Suppressor macrophage (primary cell): ENCODE results near the gene SLC19A1.
A peak's percentile ranks its signal among the peaks of the same experiment; 100 is the strongest.
"Not testable (repeated sequence)": the region's sequence is repeated elsewhere in the genome, so short reads cannot be mapped to it uniquely, and the experiment has no call there.

Source experiments
- DNase-seq, 4 experiments: peaks; one replicate each; pipeline ENCODE4 v3.0.0-alpha.2; 2020 to 2022

The SLC19A1 gene

DNA sequence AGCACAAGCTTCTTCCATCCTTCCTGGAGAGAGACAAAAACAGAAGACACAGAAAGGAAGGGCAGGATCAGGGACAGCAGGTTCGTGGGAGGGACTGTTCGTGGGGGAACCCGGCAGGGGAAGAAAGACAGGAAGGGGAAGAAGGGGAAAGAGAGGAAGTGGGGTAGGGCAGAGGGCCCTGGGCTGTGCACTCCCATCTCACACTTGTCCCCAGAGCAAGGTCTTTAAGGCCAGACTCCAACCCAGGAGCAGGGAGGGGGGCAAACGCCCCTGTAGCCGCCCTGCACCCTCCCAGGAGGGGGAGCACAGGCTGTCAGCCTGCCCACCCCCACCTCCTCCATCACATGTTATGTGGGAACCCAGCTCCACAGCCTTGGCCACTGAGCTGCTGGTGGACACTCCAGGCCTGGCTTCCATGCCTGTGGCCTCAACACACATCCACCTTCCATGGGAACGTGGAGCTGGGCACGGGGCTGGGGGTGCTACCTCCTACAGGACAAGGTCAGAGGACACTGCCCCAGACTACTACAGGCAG lies 9.3 kb downstream of the SLC19A1 start:
- DNase-seq, result peak; percentile 21 to 60 (median 58)

DNA sequence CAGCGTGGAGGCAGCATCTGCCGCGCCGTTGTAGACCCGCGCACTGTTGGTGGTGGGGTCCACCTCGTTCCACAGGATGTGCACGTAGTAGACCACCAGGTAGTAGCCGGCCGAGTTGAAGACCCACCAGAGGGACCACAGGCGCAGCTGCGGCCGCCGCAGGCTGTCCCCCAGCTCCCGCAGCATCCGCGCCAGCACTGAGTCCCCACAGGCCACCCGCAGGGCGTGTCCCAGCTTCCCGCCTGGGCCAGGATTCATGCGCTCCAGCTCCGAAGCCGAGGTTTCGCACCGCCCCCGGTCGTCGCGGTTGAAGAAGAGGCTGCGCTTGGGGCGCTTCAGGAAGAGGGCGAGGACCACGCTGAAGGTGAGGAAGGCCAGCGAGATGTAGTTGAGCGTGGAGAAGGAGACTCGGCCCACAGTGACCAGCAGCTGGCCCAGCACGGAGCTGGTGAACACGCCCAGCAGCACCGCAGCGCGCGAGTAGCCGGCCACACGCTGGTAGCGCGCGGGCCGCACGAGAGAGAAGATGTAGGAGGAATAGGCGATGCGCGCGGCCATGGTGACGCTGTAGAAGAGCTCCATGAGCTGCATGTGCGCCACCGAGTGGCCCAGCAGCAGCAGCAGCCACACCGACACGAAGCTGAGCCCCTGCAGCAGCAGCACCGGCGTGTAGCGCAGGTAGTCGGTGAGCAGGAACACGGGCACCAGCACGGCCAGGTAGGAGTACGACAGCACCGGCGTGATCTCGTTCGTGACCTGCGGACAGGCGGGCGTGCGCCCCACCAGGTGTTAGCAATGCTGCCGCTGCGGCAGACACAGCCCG lies 10.6 kb downstream of the SLC19A1 start:
- no peak for DNase-seq

DNA sequence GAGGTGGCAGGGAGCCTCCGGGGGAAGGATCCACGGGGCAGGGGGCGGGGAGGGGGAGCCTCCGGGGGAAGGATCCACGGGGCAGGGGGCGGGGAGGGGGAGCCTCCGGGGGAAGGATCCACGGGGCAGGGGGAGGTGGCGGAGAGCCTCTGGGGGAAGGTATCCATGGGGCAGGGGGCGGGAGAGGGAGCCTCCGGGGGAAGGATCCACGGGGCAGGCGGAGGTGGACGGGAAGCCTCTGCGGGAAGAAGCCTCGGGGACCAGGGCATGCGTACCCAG lies 11.2 kb downstream of the SLC19A1 start:
- DNase-seq, result not testable (repeated sequence)

- no peak for DNase-seq
Observed at GRCh38 chr21:45530423-45531113, 11.7 kb downstream of the SLC19A1 start.

DNA sequence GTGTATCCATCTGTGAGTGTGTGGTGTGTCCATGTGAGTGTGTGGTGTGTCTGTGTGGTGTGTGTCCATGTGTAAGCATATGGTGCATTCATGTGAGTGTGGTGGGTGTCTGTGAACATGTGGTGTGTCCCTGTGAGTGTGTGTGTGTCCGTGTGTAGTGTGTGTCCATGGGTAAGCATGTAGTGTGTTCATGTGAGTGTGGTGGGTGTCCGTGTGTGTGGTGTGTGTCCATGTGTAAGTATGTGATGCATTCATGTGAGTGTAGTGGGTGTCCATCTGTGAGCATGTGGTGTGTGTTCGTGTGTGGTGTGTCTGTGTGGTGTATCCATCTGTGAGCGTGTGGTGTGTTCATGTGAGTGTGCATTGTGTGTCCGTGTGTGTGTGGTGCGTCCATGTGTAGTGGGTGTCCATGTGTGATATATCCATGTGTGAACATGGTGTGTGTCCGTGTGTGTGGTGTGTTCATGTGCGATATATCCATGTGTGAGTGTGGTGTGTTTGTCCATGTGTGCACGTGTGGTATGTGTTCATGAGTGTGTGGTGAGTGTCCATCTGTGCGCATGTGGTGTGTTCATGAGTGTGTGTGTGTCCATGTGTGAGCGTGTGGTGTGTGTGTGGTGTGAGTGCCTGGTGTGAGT lies 12.3 kb downstream of the SLC19A1 start:
- no peak for DNase-seq

DNA sequence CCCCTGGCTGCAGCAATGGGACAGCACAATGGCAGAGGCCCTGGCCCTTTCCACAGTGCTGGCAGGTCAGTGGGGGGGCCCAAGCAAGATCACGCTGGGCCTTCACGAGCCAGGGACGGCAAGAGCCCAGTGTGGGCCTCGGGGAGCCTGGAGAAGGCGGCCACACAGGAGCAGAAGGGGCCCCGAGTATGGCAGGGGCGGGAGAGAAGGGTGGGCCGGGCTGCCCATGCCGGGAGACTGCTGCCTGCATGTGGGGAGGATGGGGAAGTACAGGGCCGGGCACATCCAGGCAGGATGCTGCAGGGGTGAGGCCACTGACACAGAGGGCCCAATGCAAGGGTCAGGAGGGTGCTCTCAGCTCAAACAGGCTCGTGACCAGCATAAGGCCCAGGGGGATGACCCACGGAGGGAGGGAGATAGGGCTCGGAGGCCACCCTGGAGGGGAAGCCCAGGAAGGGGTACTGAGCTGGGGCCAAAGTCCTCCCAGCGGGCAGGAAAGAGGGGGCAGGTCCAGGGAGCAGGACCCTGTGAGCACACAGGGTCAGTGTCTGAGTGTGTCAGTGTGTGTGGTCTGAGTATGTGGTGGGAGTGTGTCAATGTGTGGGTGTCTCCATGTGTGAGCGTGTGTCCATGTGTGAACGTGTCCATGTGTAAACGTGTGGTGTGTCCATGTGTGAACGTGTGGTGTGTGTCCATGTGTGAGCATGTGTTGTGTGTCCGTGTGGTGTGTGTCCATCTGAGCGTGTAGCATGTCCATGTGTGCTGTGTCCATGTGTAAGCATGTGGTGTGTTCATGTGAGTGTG lies 13.1 kb downstream of the SLC19A1 start:
- peak in 2 of 4 experiments; percentile 61 to 62 for DNase-seq

DNA sequence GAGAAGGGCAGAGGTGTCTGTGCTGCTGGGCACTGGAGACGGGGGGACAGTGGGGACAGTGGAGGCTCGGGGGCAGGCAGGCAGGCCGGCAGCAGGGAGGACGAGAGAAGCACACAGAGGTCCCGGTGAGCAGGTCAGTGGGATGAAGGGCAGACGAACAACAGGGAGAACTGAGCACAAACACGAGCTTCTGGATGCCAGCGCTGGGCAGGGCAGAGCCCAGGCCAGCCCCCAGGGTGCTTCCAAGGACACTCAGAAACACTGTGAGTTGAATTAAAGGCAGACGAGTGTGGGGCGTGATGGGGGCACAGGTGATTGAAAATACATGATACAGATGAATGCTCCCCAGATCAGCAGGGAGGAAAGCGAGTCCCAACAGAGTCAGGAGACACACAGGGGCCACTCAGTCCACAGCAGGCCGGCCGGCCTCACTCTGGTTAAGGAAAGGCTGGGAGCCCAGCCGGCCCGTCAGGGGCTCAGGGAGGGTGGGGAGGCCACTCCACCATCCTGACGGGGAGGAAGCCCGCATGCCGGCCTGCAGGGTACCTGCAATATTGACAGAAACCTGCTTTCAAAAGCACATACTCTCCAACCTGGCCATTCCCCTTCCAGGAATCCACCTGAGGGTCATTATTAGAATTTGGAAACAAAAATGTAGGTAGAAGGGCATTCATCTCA lies 14.1 kb downstream of the SLC19A1 start:
- no peak for DNase-seq

GRCh38 chr21:45527151-45527999 lies 14.9 kb downstream of the SLC19A1 start:
- not testable (repeated sequence) for DNase-seq

GRCh38 chr21:45525910-45526306 lies 16.3 kb downstream of the SLC19A1 start:
- DNase-seq, result no peak

DNA sequence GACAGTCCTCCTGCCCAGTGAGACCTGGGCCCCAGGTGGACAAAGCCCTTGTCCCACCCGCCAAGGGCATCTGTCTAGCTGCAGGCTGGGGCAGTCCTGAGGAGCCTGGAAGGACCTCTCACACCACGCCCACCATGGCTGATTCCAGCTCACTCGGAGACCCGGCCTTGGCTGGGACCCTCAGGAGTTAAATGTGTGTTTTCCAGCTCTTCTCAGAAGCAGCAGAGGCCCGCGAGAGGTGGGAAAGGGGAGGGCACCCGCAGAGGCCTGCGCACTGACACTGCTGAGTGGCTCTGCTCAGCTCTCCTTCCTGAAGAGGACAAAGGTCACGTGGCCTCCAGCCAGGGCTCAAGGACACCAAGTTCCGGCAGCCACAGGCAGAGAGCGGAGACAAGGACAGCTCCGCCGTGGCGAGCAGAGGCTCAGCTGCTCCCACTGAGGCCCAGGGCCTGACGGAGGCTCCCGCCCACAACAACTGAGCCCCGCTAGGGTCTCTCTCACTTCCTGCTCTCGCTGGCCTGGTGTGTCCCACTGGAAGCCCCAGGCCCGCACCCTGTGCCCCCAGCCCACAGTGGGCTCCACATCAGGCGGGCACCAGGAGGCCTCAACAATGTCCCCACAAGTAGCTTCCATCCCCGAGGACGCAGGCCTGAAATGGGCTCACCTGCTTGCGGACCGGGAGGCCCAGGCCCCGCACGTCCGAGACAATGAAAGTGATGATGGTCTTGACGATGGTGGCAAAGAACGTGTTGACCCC lies 16.9 kb downstream of the SLC19A1 start:
- DNase-seq, result no peak

DNA sequence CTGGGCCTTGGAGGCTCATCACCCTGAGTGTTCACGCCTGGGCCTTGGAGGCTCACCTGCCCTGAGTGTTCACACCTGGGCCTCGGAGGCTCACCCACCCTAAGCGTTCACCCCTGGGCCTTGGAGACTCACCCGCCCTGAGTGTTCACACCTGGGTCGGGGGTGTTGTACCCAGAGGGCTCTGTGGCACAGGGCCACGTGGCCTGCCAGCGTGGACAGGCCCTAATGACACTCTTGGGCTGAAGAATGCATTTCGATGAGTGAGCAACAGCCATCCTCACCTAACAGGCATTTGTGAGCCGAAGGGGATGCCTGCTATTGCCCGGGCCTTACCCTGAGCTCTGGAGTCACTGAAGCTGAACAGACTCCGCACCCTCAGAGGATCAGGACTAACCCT lies 17.5 kb downstream of the SLC19A1 start:
- DNase-seq, result no peak

- DNase-seq, result no peak
Observed at GRCh38 chr21:45523411-45524101, 18.7 kb downstream of the SLC19A1 start.

- DNase-seq, result no peak
Observed at GRCh38 chr21:45522986-45523385, 19.3 kb downstream of the SLC19A1 start.

- DNase-seq, result no peak
Observed at GRCh38 chr21:45522381-45522780, 19.9 kb downstream of the SLC19A1 start.

GRCh38 chr21:45521241-45521640 lies 21.0 kb downstream of the SLC19A1 start:
- DNase-seq, result no peak

DNA sequence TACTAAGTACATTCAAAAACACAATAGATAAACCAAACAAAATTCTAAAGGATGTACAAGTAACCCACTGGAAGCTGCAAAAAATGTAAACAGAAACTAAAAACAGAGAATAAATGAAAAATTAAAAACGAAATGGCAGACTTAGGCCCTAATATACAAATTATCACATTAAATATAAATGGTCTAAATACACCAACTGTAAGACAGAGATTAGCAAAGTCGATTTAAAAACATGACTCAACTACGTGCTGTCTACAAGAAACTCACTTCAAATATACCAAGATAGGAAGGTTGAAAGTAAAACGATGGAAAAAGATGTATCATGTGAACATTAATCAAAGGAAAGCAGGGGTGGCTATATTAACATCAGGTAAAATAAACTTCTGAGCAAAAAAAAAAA lies 23.1 kb downstream of the SLC19A1 start:
- no peak for DNase-seq

- peak in 2 of 4 experiments; percentile 35 to 56 for DNase-seq
Observed at GRCh38 chr21:45518742-45519141, 23.5 kb downstream of the SLC19A1 start.

GRCh38 chr21:45517249-45518065 lies 24.8 kb downstream of the SLC19A1 start:
- peak in 1 of 4 experiments; percentile 34 for DNase-seq

DNA sequence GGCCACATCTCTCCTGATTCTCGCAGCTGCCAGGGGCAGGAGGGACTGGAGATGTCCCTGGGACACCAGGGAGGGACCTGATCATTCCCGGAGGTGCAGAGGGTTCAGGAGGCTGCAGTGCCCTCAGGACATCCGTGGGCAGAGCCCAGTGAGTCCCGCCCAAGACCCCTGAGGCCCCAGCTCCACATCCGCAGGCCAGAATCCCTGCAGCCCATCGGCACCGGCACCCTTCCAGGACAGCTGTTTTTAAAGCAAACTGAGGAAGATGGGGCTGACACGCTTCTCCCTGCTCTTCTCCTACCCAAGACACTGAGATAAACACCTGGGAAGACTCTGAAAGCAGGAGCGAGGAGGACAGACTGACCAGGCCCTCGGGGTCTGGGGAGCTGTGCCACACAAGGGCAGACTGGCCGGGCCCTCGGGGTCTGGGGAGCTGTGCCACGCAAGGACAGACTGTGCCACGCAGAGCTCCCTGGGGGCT lies 25.5 kb downstream of the SLC19A1 start:
- DNase-seq, result no peak
